Uterus (tissue), 4 donors: ENCODE results near the gene WDR77. TPM values are rescaled to one million over a fixed set of nuclear protein-coding genes. Genes with fewer than 3 reads are reported as not detected.

Experiments used
- DNase-seq, 2 donors: peaks; one replicate each; pipeline ENCODE4 v3.0.0-alpha.2; 2019 to 2020
- H3K27ac ChIP-seq, 2 donors: fragments of 200-600 bp; sonication (generic); 1 replicate in 1 of 2; 2 replicates in 1 of 2; pipeline ENCODE4 v1.5.1; 2016 to 2018
- H3K27me3 ChIP-seq, 2 donors: fragments of 200-600 bp; sonication (generic); one replicate each; pipeline ENCODE4 v1.5.1; 2018 to 2019; ENCODE audit warnings: control low read depth in 1 of 2
- H3K36me3 ChIP-seq, 2 donors: fragments of 200-600 bp; sonication (generic); one replicate each; pipeline ENCODE4 v1.5.1; 2019; ENCODE audit warnings: control low read depth in 1 of 2
- H3K4me1 ChIP-seq, 2 donors: fragments of 200-600 bp; sonication (generic); one replicate each; pipeline ENCODE4 v1.5.1; 2018 to 2019; ENCODE audit warnings: control low read depth in 1 of 2
- H3K4me3 ChIP-seq, 2 donors: fragments of 200-600 bp; sonication (generic); 1 replicate in 1 of 2; 2 replicates in 1 of 2; pipeline ENCODE4 v1.5.1; 2018 to 2019; ENCODE audit warnings: mild to moderate bottlenecking in 1 of 2
- H3K9me3 ChIP-seq, 2 donors: fragments of 200-600 bp; sonication (generic); one replicate each; pipeline ENCODE4 v1.5.1; 2019; ENCODE audit warnings: control low read depth in 1 of 2
- CTCF ChIP-seq, 4 experiments: fragments of 200-600 bp in 2 of 4; fragments of 450-650 bp in 2 of 4; sonication (generic) in 2 of 4; IDR thresholded peaks; one replicate each; pipeline ENCODE4 v1.5.1; 2016 to 2019; ENCODE audit warnings: antibody characterized with exemption in 4 of 4, mild to moderate bottlenecking in 2 of 4, moderate library complexity in 1 of 4
- POLR2A ChIP-seq, 2 donors: fragments of 450-650 bp; IDR thresholded peaks; one replicate each; pipeline ENCODE4 v1.6.1; 2016; ENCODE audit warnings: antibody characterized with exemption in 2 of 2, mild to moderate bottlenecking in 1 of 2, moderate library complexity in 1 of 2
- intact Hi-C: fragments of 100-400 bp; cut with DNase I; formaldehyde crosslinking; loops from one replicate; pipeline ENCODE4 v1.15.1; 2023; ENCODE audit warnings: low total_unique reads
- total RNA-seq, 4 donors: library from RNA; depleted of rRNA in 3 of 4; stranded (reverse); fragments of >200 nt in 3 of 4; gene quantifications; one replicate each; pipeline versions ENCODE4 v1.1.0 to v1.2.4, GENCODE V29; 2014 to 2023
- donor health status: DM: yes; HTN: yes; CAD: no.

Gene WDR77
- total RNA-seq, 4 donors from 2014 or later, result 0.59 to 31.0 (median 17.1) TPM

DNA sequence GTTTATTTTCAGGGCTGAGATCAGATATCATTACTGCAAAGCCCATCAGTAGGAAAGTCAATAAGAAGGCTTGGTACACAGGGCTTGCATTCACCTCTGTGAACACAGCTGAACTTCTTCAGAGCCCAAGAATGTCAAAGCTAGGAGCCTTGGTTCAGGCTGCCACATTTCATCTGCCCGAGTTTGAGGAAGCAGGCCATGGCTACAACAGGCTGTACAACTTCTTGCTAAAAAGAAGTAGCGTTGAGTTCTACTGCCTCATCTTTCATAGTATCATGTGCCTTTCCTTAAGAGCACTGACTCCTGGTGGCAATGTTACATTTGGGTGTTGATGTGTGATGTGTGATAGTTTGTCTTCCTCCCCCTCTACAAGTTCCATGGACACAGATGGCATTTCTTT lies 34.8 kb upstream of the WDR77 start:
- Histone ChIP-seq H3K4me3 (no peak overlapping the region), H3K27ac (no peak overlapping the region), H3K27me3 (no peaks in the 10 kb centered on the region), H3K4me1 (no peaks in the 10 kb centered on the region), H3K36me3 (no peaks in the 10 kb centered on the region), H3K9me3 (no peaks in the 10 kb centered on the region)
- no peak for DNase-seq
- intact Hi-C loops, result no loop called here
- TF ChIP-seq POLR2A (IDR thresholded peaks at IDR 0.05) (no peak), CTCF (IDR thresholded peaks at IDR 0.05) (no peak)

GRCh38 chr1:111483166-111483565 lies 34.1 kb upstream of the WDR77 start:
- no peak overlapping the region for H3K4me3 ChIP-seq
- no peak for TF ChIP-seq CTCF (IDR thresholded peaks at IDR 0.05)
- TF ChIP-seq POLR2A (IDR thresholded peaks at IDR 0.05), result no peak
- H3K27ac ChIP-seq, result no peak overlapping the region
- H3K4me1 ChIP-seq, result no peaks in the 10 kb centered on the region
- no peaks in the 10 kb centered on the region for H3K27me3 ChIP-seq
- no peaks in the 10 kb centered on the region for H3K36me3 ChIP-seq
- H3K9me3 ChIP-seq, result no peaks in the 10 kb centered on the region
- intact Hi-C loops, result no loop called here
- DNase-seq, result no peak

- intact Hi-C loops, result no loop called here
- Histone ChIP-seq H3K4me1 (no peaks in the 10 kb centered on the region), H3K27ac (peak overlapping the region in 1 of 2 donors; percentile 4), H3K4me3 (no peak overlapping the region), H3K9me3 (no peaks in the 10 kb centered on the region), H3K36me3 (no peaks in the 10 kb centered on the region), H3K27me3 (no peaks in the 10 kb centered on the region)
- TF ChIP-seq CTCF (IDR thresholded peaks at IDR 0.05) (peak; percentile 66 to 83 (median 73)), POLR2A (IDR thresholded peaks at IDR 0.05) (no peak)
- peak; percentile 77 to 78 for DNase-seq
Observed at GRCh38 chr1:111481387-111482221, 32.5 kb upstream of the WDR77 start.

- Histone ChIP-seq H3K9me3 (no peaks in the 10 kb centered on the region), H3K4me3 (no peak overlapping the region), H3K4me1 (no peaks in the 10 kb centered on the region), H3K27ac (no peak overlapping the region), H3K36me3 (no peaks in the 10 kb centered on the region), H3K27me3 (no peaks in the 10 kb centered on the region)
- no peak for DNase-seq
- TF ChIP-seq POLR2A (IDR thresholded peaks at IDR 0.05) (no peak), CTCF (IDR thresholded peaks at IDR 0.05) (no peak)
- intact Hi-C loops, result no loop called here
Observed at GRCh38 chr1:111480674-111481073, 31.6 kb upstream of the WDR77 start.

GRCh38 chr1:111476761-111477309 lies 27.8 kb upstream of the WDR77 start:
- no peaks in the 10 kb centered on the region for H3K9me3 ChIP-seq
- no peak overlapping the region for H3K27ac ChIP-seq
- DNase-seq, result no peak
- intact Hi-C loops, result no loop called here
- H3K36me3 ChIP-seq, result no peaks in the 10 kb centered on the region
- no peaks in the 10 kb centered on the region for H3K27me3 ChIP-seq
- H3K4me3 ChIP-seq, result no peak overlapping the region
- no peak for TF ChIP-seq CTCF (IDR thresholded peaks at IDR 0.05)
- no peak for TF ChIP-seq POLR2A (IDR thresholded peaks at IDR 0.05)
- H3K4me1 ChIP-seq, result no peaks in the 10 kb centered on the region
